A549 (cell line): ENCODE results near the gene FHIP1B. TPM values are rescaled to one million over a fixed set of nuclear protein-coding genes. Genes with fewer than 3 reads are reported as not detected.
A peak's percentile ranks its signal among the peaks of the same experiment; 100 is the strongest.

ENCODE experiments used
- ATAC-seq, 2 experiments: fragments of 200-7000 bp in 1 of 2; fragments of >200 bp in 1 of 2; cut with Nextera tagmentation in 1 of 2; cut with Tn5 transposase in 1 of 2; 3 replicates each; pipeline versions ENCODE4 v1.8.0 to v1.9.1; 2018 to 2020; ENCODE audit warnings: mild to moderate bottlenecking in 1 of 2, moderate library complexity in 1 of 2
- CTCF ChIA-PET: fragments of 300-600 bp; sonication (Branson Sonifier 250); formaldehyde crosslinking; extraction: SDS; loops from one replicate; lab custom pipeline; 2021; ENCODE audit warnings: antibody characterized with exemption, inconsistent platforms; lab: Yijun Ruan, JAX
- POLR2A ChIA-PET: fragments of 350-600 bp; formaldehyde crosslinking; extraction: SDS; loops from one replicate; lab custom pipeline; 2021; ENCODE audit warnings: antibody characterized with exemption, inconsistent platforms; lab: Yijun Ruan, JAX
- DNase-seq, 2 experiments: peaks; one replicate each; pipeline versions ENCODE4 v3.0.0 to v3.0.0-alpha.2; 2011 to 2016; ENCODE audit warnings: low read depth in 1 of 2, low spot score in 1 of 2
- FAIRE-seq: peaks from 2 replicates; lab custom pipeline; 2011; peaks lifted over from hg19 to GRCh38; lab: Jason Lieb, UNC
- H3K27ac ChIP-seq, 2 experiments: fragments of >200 bp; sonication (Bioruptor Twin); formaldehyde crosslinking; 3 replicates each; pipeline ENCODE4 v1.5.1; 2016 to 2017
- H3K4me1 ChIP-seq: fragments of >200 bp; sonication (Bioruptor Twin); formaldehyde crosslinking; 3 replicates; pipeline ENCODE4 v1.6.1; 2016
- H3K4me2 ChIP-seq: fragments of >200 bp; sonication (Bioruptor Twin); formaldehyde crosslinking; 3 replicates; pipeline ENCODE4 v1.6.1; 2016
- H3K4me3 ChIP-seq: fragments of >200 bp; sonication (Bioruptor Twin); formaldehyde crosslinking; 3 replicates; pipeline ENCODE4 v1.5.1; 2016
- H3K9me3 ChIP-seq: fragments of >200 bp; sonication (Bioruptor Twin); formaldehyde crosslinking; 3 replicates; pipeline ENCODE4 v1.6.1; 2016
- CHD4 ChIP-seq: fragments of 200-600 bp; sonication (generic); IDR thresholded peaks from 2 replicates; pipeline ENCODE4 v1.6.1; 2016; ENCODE audit warnings: antibody characterized with exemption, mild to moderate bottlenecking, borderline replicate concordance
- ESRRA ChIP-seq: fragments of 150-350 bp; IDR thresholded peaks from 2 replicates; pipeline ENCODE4 v1.6.1; 2014; ENCODE audit warnings: mild to moderate bottlenecking, low read length, borderline replicate concordance
- FOSL2 ChIP-seq, 2 experiments: fragments of 450-650 bp in 1 of 2; fragments of >200 bp in 1 of 2; sonication (Bioruptor Twin) in 1 of 2; formaldehyde crosslinking; IDR thresholded peaks; 2 replicates each; pipeline versions ENCODE4 v1.5.0 to v1.6.1; 2016 to 2020; ENCODE audit warnings: mild to moderate bottlenecking in 1 of 2, moderate library complexity in 1 of 2
- HDAC2 ChIP-seq: fragments of 200-600 bp; sonication (generic); IDR thresholded peaks from 2 replicates; pipeline ENCODE4 v1.6.1; 2016
- KDM1A ChIP-seq: fragments of 200-600 bp; sonication (generic); IDR thresholded peaks from 2 replicates; pipeline ENCODE4 v1.6.1; 2016; ENCODE audit warnings: low read depth, mild to moderate bottlenecking
- POLR2AphosphoS2 ChIP-seq: conservative IDR thresholded peaks from 2 replicates; pipeline ENCODE4 v1.6.1; 2012; ENCODE audit warnings: low read length, improper control_type of control experiment, inconsistent platforms
- RAD21 ChIP-seq, 2 experiments: fragments of >200 bp in 1 of 2; sonication (Bioruptor Twin) in 1 of 2; formaldehyde crosslinking in 1 of 2; IDR thresholded peaks in 1 of 2; conservative IDR thresholded peaks in 1 of 2; 2 replicates in 1 of 2; 3 replicates in 1 of 2; pipeline ENCODE4 v1.6.1; 2012 to 2018; ENCODE audit warnings: inconsistent platforms in 1 of 2
- RFX5 ChIP-seq: fragments of 450-650 bp; IDR thresholded peaks from 2 replicates; pipeline ENCODE4 v1.7.1; 2014; ENCODE audit warnings: antibody characterized with exemption, mild to moderate bottlenecking, moderate library complexity
- RNF2 ChIP-seq: fragments of 200-600 bp; sonication (generic); IDR thresholded peaks from 2 replicates; pipeline ENCODE4 v1.6.1; 2016; ENCODE audit warnings: low read depth, mild to moderate bottlenecking, antibody characterized with exemption, moderate library complexity, borderline replicate concordance
- SMC3 ChIP-seq: fragments of >200 bp; sonication (Bioruptor Twin); formaldehyde crosslinking; IDR thresholded peaks from 3 replicates; pipeline ENCODE4 v1.6.1; 2018; ENCODE audit warnings: inconsistent platforms
- TFCP2L1 ChIP-seq: fragments of 250-450 bp; sonication (Bioruptor Pico); IDR thresholded peaks from 2 replicates; pipeline ENCODE4 v1.5.0; 2021; ENCODE audit warnings: mild to moderate bottlenecking
- TP53 ChIP-seq: fragments of 250-450 bp; sonication (Bioruptor Pico); IDR thresholded peaks from 2 replicates; pipeline ENCODE4 v1.5.0; 2021; ENCODE audit warnings: mild to moderate bottlenecking, moderate library complexity
- WGBS: methylation state at CpG from one replicate; pipeline ENCODE4 v1.1.6; 2017; ENCODE audit errors: missing lambda C conversion rate; 5-methylcytosine and 5-hydroxymethylcytosine counted together
- polyA plus RNA-seq, 4 experiments: library from polyadenylated mRNA; depleted of rRNA in 3 of 4; stranded (reverse); fragments of >200 nt; fragmentation: RNase III in 1 of 4; extraction: RNeasy Plus Mini Kit Qiagen cat#74134 plus additional on column Dnase treatment in 1 of 4; gene quantifications; 2 replicates in 3 of 4; 3 replicates in 1 of 4; pipeline ENCODE4 v1.2.3, GENCODE V29; 2011 to 2017
- TF ChIP-seq, protein P1 (sequence below): fragments of 150-350 bp; IDR thresholded peaks from 2 replicates; pipeline ENCODE4 v1.6.1; 2014; ENCODE audit warnings: low read depth, mild to moderate bottlenecking, low read length
- TF ChIP-seq, protein P2 (sequence below): fragments of 250-450 bp; sonication (Bioruptor Pico); IDR thresholded peaks from 2 replicates; pipeline ENCODE4 v1.5.0; 2021; ENCODE audit warnings: mild to moderate bottlenecking, moderate library complexity, borderline replicate concordance
- TF ChIP-seq, protein P3 (sequence below): fragments of >200 bp; sonication (Bioruptor Twin); formaldehyde crosslinking; IDR thresholded peaks from 3 replicates; pipeline ENCODE4 v1.5.1; 2016

The FHIP1B gene
- polyA plus RNA-seq, 2 of the 4 experiments (the other 2 are of a cell fraction): 14.3 to 19.4 TPM

DNA sequence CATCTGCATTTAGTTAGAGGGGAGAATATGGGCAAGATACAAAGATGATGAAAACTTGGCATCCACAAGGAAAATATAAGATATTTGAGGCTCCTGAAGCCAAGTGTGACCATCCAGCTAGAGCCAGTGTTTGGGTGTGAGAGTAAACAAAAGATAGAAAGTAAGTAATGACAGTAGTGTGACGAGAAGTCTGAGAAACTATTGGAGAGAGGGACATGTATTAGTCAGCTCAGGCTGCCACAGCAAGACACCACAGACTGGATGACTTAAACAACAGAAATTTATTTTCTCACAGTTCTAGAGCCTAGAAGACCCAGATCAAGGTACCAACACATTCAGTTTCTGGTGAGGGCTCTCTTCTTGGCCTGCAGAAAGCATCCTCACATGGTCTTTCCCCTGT, 18.8 kb upstream of the FHIP1B start:
- POLR2A ChIA-PET: no interaction called here

DNA sequence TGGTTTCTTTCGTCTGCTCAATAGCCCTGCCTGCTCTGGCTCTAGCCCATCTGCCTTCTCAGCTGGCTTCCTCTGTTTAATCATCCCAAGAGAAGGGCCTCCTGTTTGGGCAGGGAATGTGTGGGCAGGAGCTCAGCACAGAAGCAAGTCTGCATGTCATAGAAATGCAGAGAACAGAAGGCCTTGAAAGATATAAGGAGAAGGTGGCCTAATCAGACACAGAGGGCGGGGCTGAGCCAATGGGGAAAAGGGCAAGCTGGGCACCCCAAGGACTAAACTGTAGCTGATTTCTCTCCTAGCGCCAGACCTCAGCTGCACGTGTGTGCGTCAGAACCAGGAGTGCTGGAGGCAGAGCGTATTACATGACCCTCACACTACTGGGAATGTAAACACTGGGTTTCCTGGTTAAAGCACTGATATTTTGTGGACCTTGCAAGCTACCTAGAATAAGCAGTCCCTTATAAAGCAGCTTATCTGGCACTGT, 17.6 kb upstream of the FHIP1B start:
- CTCF ChIA-PET: interaction anchor here (0.6 to 8.5 kb wide), 23 partner anchors 8 to 170 kb away, joined by 3 to 83 read pairs (median 9); partner anchors contain the start of genes CAVIN3, CCKBR, CNGA4 and FHIP1B

More for the DNA sequence above, 18.8 kb upstream of the FHIP1B start:
- TF ChIP-seq KDM1A: no peak
- TF ChIP-seq, protein P1, sequence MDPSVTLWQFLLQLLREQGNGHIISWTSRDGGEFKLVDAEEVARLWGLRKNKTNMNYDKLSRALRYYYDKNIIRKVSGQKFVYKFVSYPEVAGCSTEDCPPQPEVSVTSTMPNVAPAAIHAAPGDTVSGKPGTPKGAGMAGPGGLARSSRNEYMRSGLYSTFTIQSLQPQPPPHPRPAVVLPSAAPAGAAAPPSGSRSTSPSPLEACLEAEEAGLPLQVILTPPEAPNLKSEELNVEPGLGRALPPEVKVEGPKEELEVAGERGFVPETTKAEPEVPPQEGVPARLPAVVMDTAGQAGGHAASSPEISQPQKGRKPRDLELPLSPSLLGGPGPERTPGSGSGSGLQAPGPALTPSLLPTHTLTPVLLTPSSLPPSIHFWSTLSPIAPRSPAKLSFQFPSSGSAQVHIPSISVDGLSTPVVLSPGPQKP: no peak
- TF ChIP-seq, protein P2, sequence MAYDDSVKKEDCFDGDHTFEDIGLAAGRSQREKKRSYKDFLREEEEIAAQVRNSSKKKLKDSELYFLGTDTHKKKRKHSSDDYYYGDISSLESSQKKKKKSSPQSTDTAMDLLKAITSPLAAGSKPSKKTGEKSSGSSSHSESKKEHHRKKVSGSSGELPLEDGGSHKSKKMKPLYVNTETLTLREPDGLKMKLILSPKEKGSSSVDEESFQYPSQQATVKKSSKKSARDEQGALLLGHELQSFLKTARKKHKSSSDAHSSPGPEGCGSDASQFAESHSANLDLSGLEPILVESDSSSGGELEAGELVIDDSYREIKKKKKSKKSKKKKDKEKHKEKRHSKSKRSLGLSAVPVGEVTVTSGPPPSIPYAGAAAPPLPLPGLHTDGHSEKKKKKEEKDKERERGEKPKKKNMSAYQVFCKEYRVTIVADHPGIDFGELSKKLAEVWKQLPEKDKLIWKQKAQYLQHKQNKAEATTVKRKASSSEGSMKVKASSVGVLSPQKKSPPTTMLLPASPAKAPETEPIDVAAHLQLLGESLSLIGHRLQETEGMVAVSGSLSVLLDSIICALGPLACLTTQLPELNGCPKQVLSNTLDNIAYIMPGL: no peak
- no peak for TF ChIP-seq TFCP2L1 (CRISPR knock-in tag)
- TF ChIP-seq CHD4: no peak
- CTCF ChIA-PET: interaction anchor here (1.2 to 8.5 kb wide), 9 partner anchors 7 to 126 kb away, joined by 4 to 83 read pairs (median 18); partner anchors contain the start of gene CCKBR
- Histone ChIP-seq H3K27ac (no peak overlapping the region), H3K4me1 (peaks cover 9% of the 10 kb centered on the region; the same call in 2 of the 3 replicates), H3K4me3 (no peak overlapping the region), H3K9me3 (no peaks in the 10 kb centered on the region), H3K4me2 (no peak overlapping the region)
- DNase-seq (no peak), FAIRE-seq (no peak), ATAC-seq (no peak)
- 47% methylated on average over 1 of the region's 1 CpG for WGBS

DNA sequence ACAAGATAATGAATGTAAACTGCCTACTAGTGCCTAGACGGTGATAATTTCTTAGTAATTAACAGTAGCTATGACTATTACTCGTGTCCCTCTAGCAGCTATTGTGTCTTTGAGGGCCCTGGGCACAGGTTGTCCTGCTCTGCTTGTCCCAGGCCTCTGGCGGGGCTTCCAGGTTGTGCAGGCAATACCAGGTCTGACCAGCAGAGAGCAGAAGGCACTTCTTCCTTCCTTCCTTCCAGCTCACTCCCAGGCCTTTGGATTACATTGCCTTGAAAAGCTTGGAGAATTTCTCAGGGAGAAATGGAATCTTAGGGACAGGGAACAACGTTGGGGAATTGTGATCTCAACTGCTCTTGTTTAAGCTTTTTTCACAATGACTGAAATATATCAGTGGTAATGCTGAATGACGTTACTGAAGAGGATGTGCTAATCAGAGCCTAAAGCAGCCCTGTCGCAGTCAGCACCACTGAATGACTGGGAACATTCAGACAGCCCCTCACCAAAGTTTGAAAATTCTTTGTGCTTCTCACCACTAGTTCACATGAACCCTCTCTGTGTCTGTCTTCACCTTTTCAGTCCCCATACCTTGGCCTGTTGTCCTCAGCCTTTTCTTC, 16.8 kb upstream of the FHIP1B start:
- Histone ChIP-seq H3K27ac (no peak overlapping the region), H3K4me3 (no peak overlapping the region), H3K9me3 (no peaks in the 10 kb centered on the region), H3K4me2 (no peak overlapping the region), H3K4me1 (peaks cover 9% of the 10 kb centered on the region; the same call in 2 of the 3 replicates)
- CTCF ChIA-PET: interaction anchor here (0.6 to 8.5 kb wide), 39 partner anchors 9 to 258 kb away, joined by 3 to 83 read pairs (median 6); partner anchors contain the start of genes CAVIN3, CCKBR, CNGA4 and FHIP1B
- DNase-seq: peak; percentile 74 to 82
- POLR2A ChIA-PET: interaction anchor here (0.7 kb wide), 1 partner anchor 69 kb away, joined by 4 read pairs; the partner anchor contains the start of gene CAVIN3
- 37% methylated on average over 6 of the region's 6 CpGs for WGBS
- FAIRE-seq: peak; percentile 28
- ATAC-seq: peak; percentile 95 to 98
- TF ChIP-seq ESRRA (no peak), POLR2AphosphoS2 (no peak), RAD21 (conservative IDR thresholded peaks at IDR 0.05 in 1 of 2, IDR thresholded peaks at IDR 0.05 in 1 of 2) (peak; percentile 41 to 62; a peak in 2 of 5 replicates), HDAC2 (no peak), RNF2 (no peak), SMC3 (peak; percentile 68), FOSL2 (IDR thresholded peaks at IDR 0.05) (no peak), FOSL2 (CRISPR knock-in tag; IDR thresholded peaks at IDR 0.05) (no peak)
- TF ChIP-seq, protein P3, sequence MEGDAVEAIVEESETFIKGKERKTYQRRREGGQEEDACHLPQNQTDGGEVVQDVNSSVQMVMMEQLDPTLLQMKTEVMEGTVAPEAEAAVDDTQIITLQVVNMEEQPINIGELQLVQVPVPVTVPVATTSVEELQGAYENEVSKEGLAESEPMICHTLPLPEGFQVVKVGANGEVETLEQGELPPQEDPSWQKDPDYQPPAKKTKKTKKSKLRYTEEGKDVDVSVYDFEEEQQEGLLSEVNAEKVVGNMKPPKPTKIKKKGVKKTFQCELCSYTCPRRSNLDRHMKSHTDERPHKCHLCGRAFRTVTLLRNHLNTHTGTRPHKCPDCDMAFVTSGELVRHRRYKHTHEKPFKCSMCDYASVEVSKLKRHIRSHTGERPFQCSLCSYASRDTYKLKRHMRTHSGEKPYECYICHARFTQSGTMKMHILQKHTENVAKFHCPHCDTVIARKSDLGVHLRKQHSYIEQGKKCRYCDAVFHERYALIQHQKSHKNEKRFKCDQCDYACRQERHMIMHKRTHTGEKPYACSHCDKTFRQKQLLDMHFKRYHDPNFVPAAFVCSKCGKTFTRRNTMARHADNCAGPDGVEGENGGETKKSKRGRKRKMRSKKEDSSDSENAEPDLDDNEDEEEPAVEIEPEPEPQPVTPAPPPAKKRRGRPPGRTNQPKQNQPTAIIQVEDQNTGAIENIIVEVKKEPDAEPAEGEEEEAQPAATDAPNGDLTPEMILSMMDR: peak; percentile 60

More for the DNA sequence above, 17.6 kb upstream of the FHIP1B start:
- no peak overlapping the region for H3K27ac ChIP-seq
- ATAC-seq: no peak
- no peaks in the 10 kb centered on the region for H3K9me3 ChIP-seq
- no peak for FAIRE-seq
- H3K4me3 ChIP-seq: no peak overlapping the region
- 80% methylated on average over 6 of the region's 6 CpGs for WGBS
- POLR2A ChIA-PET: no interaction called here
- no peak overlapping the region for H3K4me2 ChIP-seq
- no peak for DNase-seq
- H3K4me1 ChIP-seq: peaks cover 9% of the 10 kb centered on the region; the same call in 2 of the 3 replicates
- TF ChIP-seq RFX5 (no peak), TP53 (CRISPR knock-in tag) (no peak)
